K562 (cell line): ENCODE data around the gene GLRA1. TPM values are rescaled to one million over a fixed set of nuclear protein-coding genes. Genes with fewer than 3 reads are reported as not detected.

Experiments used
- BRF1 ChIP-seq: IDR thresholded peaks from 3 replicates; pipeline ENCODE4 v1.6.1; 2011; ENCODE audit warnings: borderline replicate concordance, mild to moderate bottlenecking; ENCODE audit not compliant: insufficient read length; ENCODE audit errors: extremely low read depth
- polyA plus RNA-seq, 8 experiments: library from polyadenylated mRNA; depleted of rRNA in 4 of 8; stranded (reverse) in 5 of 8; unstranded in 3 of 8; fragments of >200 nt; fragmentation: Nextera tagmentation in 2 of 8; fragmentation: Illumina TruSeq in 1 of 8; extraction: Ambion mirVana in 2 of 8; extraction: Trizol in 1 of 8; gene quantifications; 2 replicates each; pipeline versions ENCODE4 v1.2.1 to v1.2.3, GENCODE V29; 2011 to 2014; ENCODE audit warnings: inconsistent platforms in 1 of 8, missing spikeins in 1 of 8
- total RNA-seq, 7 experiments: library from RNA; depleted of rRNA in 6 of 7; stranded (reverse); fragments of >200 nt in 6 of 7; fragmentation: Illumina TruSeq in 2 of 7; extraction: Trizol in 2 of 7; gene quantifications; 2 replicates each; pipeline versions ENCODE4 v1.2.1 to v1.2.3, GENCODE V29; 2011 to 2021; ENCODE audit warnings: low replicate concordance in 1 of 7
- TF ChIP-seq, protein P1 (sequence below): sonication (generic); formaldehyde crosslinking; IDR thresholded peaks from 2 replicates; pipeline ENCODE4 v1.8.0; 2023; ENCODE audit warnings: missing genetic modification reagents, mild to moderate bottlenecking, borderline replicate concordance
- TF ChIP-seq, protein P2 (sequence below): fragments of 250-450 bp; sonication (Bioruptor Pico); IDR thresholded peaks from 2 replicates; pipeline ENCODE4 v1.4.0; 2020; ENCODE audit warnings: borderline replicate concordance
- TF ChIP-seq, protein P3 (sequence below): fragments of 450-650 bp; IDR thresholded peaks from 2 replicates; pipeline ENCODE4 v1.7.1; 2018; ENCODE audit warnings: mild to moderate bottlenecking, low read depth; ENCODE audit not compliant: partially characterized antibody

GLRA1 gene
- total and polyA plus RNA-seq, 9 of the 15 experiments (the other 6 are each of a cell fraction or from before 2014, with no cell fraction given): not detected

DNA sequence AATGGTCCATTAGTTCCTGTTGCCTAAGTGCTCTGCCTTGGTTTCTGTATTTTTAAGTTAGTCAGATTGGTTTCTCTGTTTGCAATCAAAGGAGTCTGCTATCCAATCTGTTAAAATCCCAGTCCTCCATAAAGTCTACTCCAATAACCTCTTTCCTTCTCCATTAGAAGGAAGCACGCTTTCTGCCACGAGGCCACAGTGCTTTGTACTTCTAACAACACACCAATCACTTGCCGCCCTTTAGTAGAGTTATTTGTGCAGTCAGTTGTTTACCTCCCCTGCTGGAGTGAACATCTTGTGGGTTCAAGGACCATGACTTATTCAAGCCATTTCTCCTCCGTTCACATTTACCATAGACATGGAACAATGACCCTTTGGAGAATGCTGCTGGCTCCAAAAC, 69.0 kb downstream of the GLRA1 start (continued):
- TF ChIP-seq, protein P1, sequence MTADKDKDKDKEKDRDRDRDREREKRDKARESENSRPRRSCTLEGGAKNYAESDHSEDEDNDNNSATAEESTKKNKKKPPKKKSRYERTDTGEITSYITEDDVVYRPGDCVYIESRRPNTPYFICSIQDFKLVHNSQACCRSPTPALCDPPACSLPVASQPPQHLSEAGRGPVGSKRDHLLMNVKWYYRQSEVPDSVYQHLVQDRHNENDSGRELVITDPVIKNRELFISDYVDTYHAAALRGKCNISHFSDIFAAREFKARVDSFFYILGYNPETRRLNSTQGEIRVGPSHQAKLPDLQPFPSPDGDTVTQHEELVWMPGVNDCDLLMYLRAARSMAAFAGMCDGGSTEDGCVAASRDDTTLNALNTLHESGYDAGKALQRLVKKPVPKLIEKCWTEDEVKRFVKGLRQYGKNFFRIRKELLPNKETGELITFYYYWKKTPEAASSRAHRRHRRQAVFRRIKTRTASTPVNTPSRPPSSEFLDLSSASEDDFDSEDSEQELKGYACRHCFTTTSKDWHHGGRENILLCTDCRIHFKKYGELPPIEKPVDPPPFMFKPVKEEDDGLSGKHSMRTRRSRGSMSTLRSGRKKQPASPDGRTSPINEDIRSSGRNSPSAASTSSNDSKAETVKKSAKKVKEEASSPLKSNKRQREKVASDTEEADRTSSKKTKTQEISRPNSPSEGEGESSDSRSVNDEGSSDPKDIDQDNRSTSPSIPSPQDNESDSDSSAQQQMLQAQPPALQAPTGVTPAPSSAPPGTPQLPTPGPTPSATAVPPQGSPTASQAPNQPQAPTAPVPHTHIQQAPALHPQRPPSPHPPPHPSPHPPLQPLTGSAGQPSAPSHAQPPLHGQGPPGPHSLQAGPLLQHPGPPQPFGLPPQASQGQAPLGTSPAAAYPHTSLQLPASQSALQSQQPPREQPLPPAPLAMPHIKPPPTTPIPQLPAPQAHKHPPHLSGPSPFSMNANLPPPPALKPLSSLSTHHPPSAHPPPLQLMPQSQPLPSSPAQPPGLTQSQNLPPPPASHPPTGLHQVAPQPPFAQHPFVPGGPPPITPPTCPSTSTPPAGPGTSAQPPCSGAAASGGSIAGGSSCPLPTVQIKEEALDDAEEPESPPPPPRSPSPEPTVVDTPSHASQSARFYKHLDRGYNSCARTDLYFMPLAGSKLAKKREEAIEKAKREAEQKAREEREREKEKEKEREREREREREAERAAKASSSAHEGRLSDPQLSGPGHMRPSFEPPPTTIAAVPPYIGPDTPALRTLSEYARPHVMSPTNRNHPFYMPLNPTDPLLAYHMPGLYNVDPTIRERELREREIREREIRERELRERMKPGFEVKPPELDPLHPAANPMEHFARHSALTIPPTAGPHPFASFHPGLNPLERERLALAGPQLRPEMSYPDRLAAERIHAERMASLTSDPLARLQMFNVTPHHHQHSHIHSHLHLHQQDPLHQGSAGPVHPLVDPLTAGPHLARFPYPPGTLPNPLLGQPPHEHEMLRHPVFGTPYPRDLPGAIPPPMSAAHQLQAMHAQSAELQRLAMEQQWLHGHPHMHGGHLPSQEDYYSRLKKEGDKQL (CRISPR knock-in tag): no peak
- no peak for TF ChIP-seq BRF1
- TF ChIP-seq, protein P2, sequence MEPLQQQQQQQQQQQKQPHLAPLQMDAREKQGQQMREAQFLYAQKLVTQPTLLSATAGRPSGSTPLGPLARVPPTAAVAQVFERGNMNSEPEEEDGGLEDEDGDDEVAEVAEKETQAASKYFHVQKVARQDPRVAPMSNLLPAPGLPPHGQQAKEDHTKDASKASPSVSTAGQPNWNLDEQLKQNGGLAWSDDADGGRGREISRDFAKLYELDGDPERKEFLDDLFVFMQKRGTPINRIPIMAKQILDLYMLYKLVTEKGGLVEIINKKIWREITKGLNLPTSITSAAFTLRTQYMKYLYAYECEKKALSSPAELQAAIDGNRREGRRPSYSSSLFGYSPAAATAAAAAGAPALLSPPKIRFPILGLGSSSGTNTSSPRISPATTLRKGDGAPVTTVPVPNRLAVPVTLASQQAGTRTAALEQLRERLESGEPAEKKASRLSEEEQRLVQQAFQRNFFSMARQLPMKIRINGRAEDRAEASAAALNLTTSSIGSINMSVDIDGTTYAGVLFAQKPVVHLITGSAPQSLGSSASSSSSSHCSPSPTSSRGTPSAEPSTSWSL (CRISPR knock-in tag): no peak
- TF ChIP-seq, protein P3, sequence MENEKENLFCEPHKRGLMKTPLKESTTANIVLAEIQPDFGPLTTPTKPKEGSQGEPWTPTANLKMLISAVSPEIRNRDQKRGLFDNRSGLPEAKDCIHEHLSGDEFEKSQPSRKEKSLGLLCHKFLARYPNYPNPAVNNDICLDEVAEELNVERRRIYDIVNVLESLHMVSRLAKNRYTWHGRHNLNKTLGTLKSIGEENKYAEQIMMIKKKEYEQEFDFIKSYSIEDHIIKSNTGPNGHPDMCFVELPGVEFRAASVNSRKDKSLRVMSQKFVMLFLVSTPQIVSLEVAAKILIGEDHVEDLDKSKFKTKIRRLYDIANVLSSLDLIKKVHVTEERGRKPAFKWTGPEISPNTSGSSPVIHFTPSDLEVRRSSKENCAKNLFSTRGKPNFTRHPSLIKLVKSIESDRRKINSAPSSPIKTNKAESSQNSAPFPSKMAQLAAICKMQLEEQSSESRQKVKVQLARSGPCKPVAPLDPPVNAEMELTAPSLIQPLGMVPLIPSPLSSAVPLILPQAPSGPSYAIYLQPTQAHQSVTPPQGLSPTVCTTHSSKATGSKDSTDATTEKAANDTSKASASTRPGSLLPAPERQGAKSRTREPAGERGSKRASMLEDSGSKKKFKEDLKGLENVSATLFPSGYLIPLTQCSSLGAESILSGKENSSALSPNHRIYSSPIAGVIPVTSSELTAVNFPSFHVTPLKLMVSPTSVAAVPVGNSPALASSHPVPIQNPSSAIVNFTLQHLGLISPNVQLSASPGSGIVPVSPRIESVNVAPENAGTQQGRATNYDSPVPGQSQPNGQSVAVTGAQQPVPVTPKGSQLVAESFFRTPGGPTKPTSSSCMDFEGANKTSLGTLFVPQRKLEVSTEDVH: no peak
